Endothelial cell of umbilical vein (primary cell): ENCODE results near the gene SLC7A8. TPM values are rescaled to one million over a fixed set of nuclear protein-coding genes. Genes with fewer than 3 reads are reported as not detected.

Experiments used
- BruUV-seq: library from RNA; stranded (reverse); fragments of 400-500 nt; replicated peaks from 2 replicates; lab custom pipeline; 2021; lab: Mats Ljungman, UMichigan
- CTCF ChIA-PET: fragments of 300-600, 350-600 bp; sonication (Branson Sonifier 250); formaldehyde crosslinking; loops from one replicate; lab custom pipeline; 2021; ENCODE audit warnings: antibody characterized with exemption, inconsistent platforms; lab: Charles Lee
- POLR2A ChIA-PET: fragments of 300-600, 350-600 bp; sonication (Branson Sonifier 250); formaldehyde crosslinking; loops from one replicate; lab custom pipeline; 2021; ENCODE audit warnings: antibody characterized with exemption, inconsistent platforms; lab: Charles Lee
- DNase-seq: peaks from one replicate; pipeline ENCODE4 v3.0.0-alpha.2; 2011; ENCODE audit warnings: low read depth, low spot score
- FAIRE-seq: peaks from 2 replicates; lab custom pipeline; 2011; peaks lifted over from hg19 to GRCh38; lab: Jason Lieb, UNC
- H2AFZ ChIP-seq: 2 replicates; pipeline ENCODE4 v1.6.0; 2012; ENCODE audit warnings: low read depth, low read length, control low read depth, inconsistent platforms
- H3K27ac ChIP-seq: 2 replicates; pipeline ENCODE4 v1.5.1; 2011; ENCODE audit warnings: low read depth, mild to moderate bottlenecking, control low read depth, low read length, moderate library complexity; ENCODE audit not compliant: insufficient read depth
- H3K27me3 ChIP-seq, 2 experiments: 2 replicates each; pipeline versions ENCODE4 v1.6.0 to v1.6.1; 2011; ENCODE audit warnings: low read length in 2 of 2, mixed read lengths in 1 of 2; ENCODE audit not compliant: control insufficient read depth in 2 of 2, insufficient read depth in 2 of 2
- H3K36me3 ChIP-seq, 2 experiments: 2 replicates in 1 of 2; 3 replicates in 1 of 2; pipeline ENCODE4 v1.5.1; 2011; ENCODE audit warnings: low read length in 2 of 2, mild to moderate bottlenecking in 1 of 2, moderate library complexity in 1 of 2; ENCODE audit not compliant: control insufficient read depth in 2 of 2, insufficient read depth in 2 of 2; ENCODE audit errors: extremely low read depth in 1 of 2
- H3K4me1 ChIP-seq: 3 replicates; pipeline ENCODE4 v1.5.1; 2011; ENCODE audit warnings: mild to moderate bottlenecking, low read length; ENCODE audit not compliant: control insufficient read depth, insufficient read depth; ENCODE audit errors: extremely low read depth
- H3K4me2 ChIP-seq: 2 replicates; pipeline ENCODE4 v1.6.1; 2011; ENCODE audit warnings: low read length, control low read depth, mixed read lengths; ENCODE audit not compliant: insufficient read depth
- H3K4me3 ChIP-seq, 3 experiments: fragments of 200-600 bp in 1 of 3; sonication (generic), shearing (Covaris generic) in 1 of 3; replicated peaks in 1 of 3; 2 replicates each; pipeline ENCODE4 v1.5.1; 2011 to 2016; ENCODE audit warnings: control low read depth in 3 of 3, low read length in 3 of 3, mild to moderate bottlenecking in 2 of 3, inconsistent platforms in 1 of 3, low read depth in 1 of 3, moderate library complexity in 1 of 3; ENCODE audit not compliant: insufficient read depth in 1 of 3
- H3K79me2 ChIP-seq: 2 replicates; pipeline ENCODE4 v1.6.0; 2012; ENCODE audit warnings: low read length, inconsistent platforms; ENCODE audit not compliant: control insufficient read depth, insufficient read depth
- H3K9ac ChIP-seq: replicated peaks from 2 replicates; pipeline ENCODE3; 2011; ENCODE audit warnings: low read length, control low read depth; ENCODE audit not compliant: insufficient read depth; ENCODE audit errors: extremely low read depth
- H3K9me1 ChIP-seq: replicated peaks from 3 replicates; pipeline ENCODE4 v1.6.0; 2011; ENCODE audit warnings: mild to moderate bottlenecking, low read length; ENCODE audit not compliant: control insufficient read depth, insufficient read depth; ENCODE audit errors: extremely low read depth
- H3K9me3 ChIP-seq: replicated peaks from 2 replicates; pipeline ENCODE4 v1.5.1; 2012; ENCODE audit warnings: low read length, inconsistent platforms; ENCODE audit not compliant: control insufficient read depth, insufficient read depth
- H4K20me1 ChIP-seq: replicated peaks from 2 replicates; pipeline ENCODE3; 2011; ENCODE audit warnings: mild to moderate bottlenecking, low read length; ENCODE audit not compliant: control insufficient read depth, insufficient read depth; ENCODE audit errors: extremely low read depth
- EZH2 ChIP-seq: IDR thresholded peaks from 2 replicates; pipeline ENCODE4 v1.6.1; 2012; ENCODE audit warnings: borderline replicate concordance, low read depth, mild to moderate bottlenecking, moderate library complexity, low read length, inconsistent platforms; ENCODE audit not compliant: severe bottlenecking
- FOS ChIP-seq: IDR thresholded peaks from 2 replicates; pipeline ENCODE4 v1.6.1; 2011; ENCODE audit warnings: mild to moderate bottlenecking, low read length, moderate library complexity, borderline replicate concordance; ENCODE audit not compliant: insufficient read depth
- GATA2 ChIP-seq: IDR thresholded peaks from 2 replicates; pipeline ENCODE4 v1.7.0; 2011; ENCODE audit warnings: low read depth, mild to moderate bottlenecking, moderate library complexity, mixed read lengths, low read length; ENCODE audit not compliant: insufficient read length, insufficient read depth
- JUN ChIP-seq: IDR thresholded peaks from 2 replicates; pipeline ENCODE4 v1.6.1; 2011; ENCODE audit warnings: borderline replicate concordance, low read depth; ENCODE audit not compliant: insufficient read length, insufficient read depth
- MYC ChIP-seq: IDR thresholded peaks from one replicate; pipeline ENCODE4 v1.6.1; 2011; ENCODE audit warnings: mild to moderate bottlenecking, low read depth, low read length
- POLR2A ChIP-seq: IDR thresholded peaks from 2 replicates; pipeline ENCODE4 v1.6.1; 2012; ENCODE audit warnings: low read depth, mild to moderate bottlenecking, control low read depth, low read length
- POLR2AphosphoS5 ChIP-seq: IDR thresholded peaks from 2 replicates; pipeline ENCODE4 v1.6.1; 2012; ENCODE audit warnings: low read depth, mild to moderate bottlenecking, control low read depth, low read length, moderate library complexity; ENCODE audit not compliant: insufficient read depth
- dilution Hi-C: fragments of 300-500 bp; cut with MboI; formaldehyde crosslinking; loops from one replicate; pipeline ENCODE4 v1.15.0; 2019; ENCODE audit warnings: low sequenced_read_pairs; ENCODE audit not compliant: extremely low pct_ligation_motif_present
- intact Hi-C: fragments of 100-400 bp; cut with micrococcal nuclease; formaldehyde crosslinking; loops from one replicate; pipeline ENCODE4 v1.10.0; 2022
- polyA plus RNA-seq, 4 experiments: library from polyadenylated mRNA; depleted of rRNA in 3 of 4; stranded (reverse) in 3 of 4; unstranded in 1 of 4; fragments of >200 nt; gene quantifications; 2 replicates each; pipeline versions ENCODE4 v1.2.1 to v1.2.3, GENCODE V29; 2011 to 2012; ENCODE audit warnings: missing spikeins in 1 of 4
- total RNA-seq: library from RNA; stranded (reverse); gene quantifications from 2 replicates; pipeline ENCODE4 v1.2.3, GENCODE V29; 2021
- TF ChIP-seq, protein P1 (sequence below): IDR thresholded peaks from 2 replicates; pipeline ENCODE4 v1.6.1; 2011; ENCODE audit not compliant: insufficient read depth, insufficient read length
- TF ChIP-seq, protein P2 (sequence below), 2 donors: IDR thresholded peaks; 1 replicate in 1 of 2; 2 replicates in 1 of 2; pipeline ENCODE4 v1.5.1; 2011; ENCODE audit warnings: low read length in 2 of 2, mild to moderate bottlenecking in 2 of 2, moderate library complexity in 2 of 2, control low read depth in 1 of 2, inconsistent platforms in 1 of 2, low read depth in 1 of 2; ENCODE audit not compliant: insufficient read depth in 1 of 2; ENCODE audit errors: extremely low read depth in 1 of 2

Gene SLC7A8
- total and polyA plus RNA-seq, 2 donors (not counting 3 experiments of a cell fraction or from before 2014, with no cell fraction given), result 0.76 to 1.1 TPM

DNA sequence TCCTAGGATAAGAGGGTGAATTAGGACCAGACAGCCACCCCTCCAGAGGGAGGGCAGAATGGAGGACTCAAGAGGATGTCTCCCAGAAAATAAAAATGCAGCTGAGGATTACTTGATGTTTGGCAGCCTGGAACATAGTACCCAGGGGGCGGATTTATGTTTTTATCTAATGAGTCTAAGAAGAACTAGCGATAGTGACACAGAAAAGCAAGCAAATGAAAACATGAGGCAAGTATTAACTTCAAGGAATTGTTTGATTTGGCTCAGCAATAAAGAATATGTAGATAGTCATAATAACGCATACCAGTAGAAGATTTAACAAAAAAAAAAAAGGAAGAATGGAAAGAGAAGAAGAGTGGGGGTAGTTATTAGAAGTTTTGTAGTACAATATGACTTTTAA is 10.0 kb upstream of the SLC7A8 start:
- dilution Hi-C loops (no loop called here), intact Hi-C loops (no loop called here)
- no TSS peak for BruUV-seq
- Histone ChIP-seq H2AFZ (no peak overlapping the region), H3K27ac (no peak overlapping the region), H3K9me1 (no peaks in the 10 kb centered on the region), H3K36me3 (no peaks in the 10 kb centered on the region), H4K20me1 (no peaks in the 10 kb centered on the region), H3K9ac (no peak overlapping the region), H3K4me2 (no peak overlapping the region), H3K27me3 (peaks cover 2 to 6% of the 10 kb centered on the region in 2 experiments), H3K4me1 (no peaks in the 10 kb centered on the region), H3K4me3 (no peak overlapping the region), H3K9me3 (no peaks in the 10 kb centered on the region), H3K79me2 (no peaks in the 10 kb centered on the region)
- DNase-seq (no peak), FAIRE-seq (no peak)
- ChIA-PET POLR2A (no interaction called here), CTCF (interaction anchor here (3.7 kb wide), 1 partner anchor 73 kb away, joined by 29 read pairs; no protein-coding TSS in a partner anchor)
- TF ChIP-seq FOS (no peak), POLR2AphosphoS5 (no peak), POLR2A (no peak), GATA2 (no peak), MYC (no peak), EZH2 (no peak), JUN (no peak)
- TF ChIP-seq, protein P1, sequence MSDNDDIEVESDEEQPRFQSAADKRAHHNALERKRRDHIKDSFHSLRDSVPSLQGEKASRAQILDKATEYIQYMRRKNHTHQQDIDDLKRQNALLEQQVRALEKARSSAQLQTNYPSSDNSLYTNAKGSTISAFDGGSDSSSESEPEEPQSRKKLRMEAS, result no peak
- TF ChIP-seq, protein P2, sequence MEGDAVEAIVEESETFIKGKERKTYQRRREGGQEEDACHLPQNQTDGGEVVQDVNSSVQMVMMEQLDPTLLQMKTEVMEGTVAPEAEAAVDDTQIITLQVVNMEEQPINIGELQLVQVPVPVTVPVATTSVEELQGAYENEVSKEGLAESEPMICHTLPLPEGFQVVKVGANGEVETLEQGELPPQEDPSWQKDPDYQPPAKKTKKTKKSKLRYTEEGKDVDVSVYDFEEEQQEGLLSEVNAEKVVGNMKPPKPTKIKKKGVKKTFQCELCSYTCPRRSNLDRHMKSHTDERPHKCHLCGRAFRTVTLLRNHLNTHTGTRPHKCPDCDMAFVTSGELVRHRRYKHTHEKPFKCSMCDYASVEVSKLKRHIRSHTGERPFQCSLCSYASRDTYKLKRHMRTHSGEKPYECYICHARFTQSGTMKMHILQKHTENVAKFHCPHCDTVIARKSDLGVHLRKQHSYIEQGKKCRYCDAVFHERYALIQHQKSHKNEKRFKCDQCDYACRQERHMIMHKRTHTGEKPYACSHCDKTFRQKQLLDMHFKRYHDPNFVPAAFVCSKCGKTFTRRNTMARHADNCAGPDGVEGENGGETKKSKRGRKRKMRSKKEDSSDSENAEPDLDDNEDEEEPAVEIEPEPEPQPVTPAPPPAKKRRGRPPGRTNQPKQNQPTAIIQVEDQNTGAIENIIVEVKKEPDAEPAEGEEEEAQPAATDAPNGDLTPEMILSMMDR (IDR thresholded peaks at IDR 0.05; ENCODE audit: extremely low read depth in 1 of 2, insufficient read depth in 1 of 2, low read depth in 1 of 2, low read length in 2 of 2), result no peak
